Right kidney (tissue), 1 donor: ENCODE results near the gene C1orf116.
"Not testable (repeated sequence)": the region's sequence is repeated elsewhere in the genome, so short reads cannot be mapped to it uniquely, and the experiment has no call there.

Experiments used
- DNase-seq: peaks from one replicate; pipeline ENCODE4 v3.0.0-alpha.2; 2016

C1orf116 gene

GRCh38 chr1:207060596-207060995, 28.0 kb upstream of the C1orf116 start:
- no peak for DNase-seq

GRCh38 chr1:207059881-207060280, 27.3 kb upstream of the C1orf116 start:
- DNase-seq, result no peak

- DNase-seq, result no peak
These were observed 26.6 kb upstream of the C1orf116 start for GRCh38 chr1:207058878-207059867.

- DNase-seq, result no peak
These were observed 25.7 kb upstream of the C1orf116 start for GRCh38 chr1:207058252-207058651.

GRCh38 chr1:207056673-207057072, 24.1 kb upstream of the C1orf116 start:
- DNase-seq, result no peak

- DNase-seq, result no peak
These were observed 22.9 kb upstream of the C1orf116 start for GRCh38 chr1:207055386-207056001.

GRCh38 chr1:207054491-207054890, 21.9 kb upstream of the C1orf116 start:
- DNase-seq, result no peak

- peak; percentile 94 for DNase-seq
These were observed 20.6 kb upstream of the C1orf116 start, which contains the start of gene PFKFB2 for GRCh38 chr1:207052911-207053769. Gene PFKFB2 (plus strand): TSS chr1:207053275. CDS start chr1:207054718, 1,443 bp downstream.

- DNase-seq, result no peak
These were observed 18.8 kb upstream of the C1orf116 start, which contains the start of gene YOD1 for GRCh38 chr1:207051191-207051943. Gene YOD1 (minus strand): TSS chr1:207051208. CDS start chr1:207051030, 178 bp downstream.

GRCh38 chr1:207050480-207051190, 18.1 kb upstream of the C1orf116 start:
- DNase-seq, result peak; percentile 94

- peak; percentile 45 for DNase-seq
These were observed 17.4 kb upstream of the C1orf116 start for GRCh38 chr1:207049974-207050391.

- DNase-seq, result no peak
These were observed 17.0 kb upstream of the C1orf116 start for GRCh38 chr1:207049514-207049913.

- no peak for DNase-seq
These were observed 16.5 kb upstream of the C1orf116 start for GRCh38 chr1:207049054-207049453.

- no peak for DNase-seq
These were observed 15.5 kb upstream of the C1orf116 start for GRCh38 chr1:207048041-207048440.

GRCh38 chr1:207047505-207047904, 14.9 kb upstream of the C1orf116 start:
- DNase-seq, result no peak

GRCh38 chr1:207045453-207045852, 12.9 kb upstream of the C1orf116 start:
- DNase-seq, result no peak

- not testable (repeated sequence) for DNase-seq
These were observed 8.8 kb upstream of the C1orf116 start for GRCh38 chr1:207041397-207041796.

GRCh38 chr1:207040181-207040533, 7.6 kb upstream of the C1orf116 start:
- DNase-seq, result no peak

- no peak for DNase-seq
These were observed 7.0 kb upstream of the C1orf116 start for GRCh38 chr1:207039380-207040180.

GRCh38 chr1:207036865-207037264, 4.3 kb upstream of the C1orf116 start:
- no peak for DNase-seq
